ENCODE results near the gene CYP4Z1.
"Not testable (repeated sequence)": the region's sequence is repeated elsewhere in the genome, so short reads cannot be mapped to it uniquely, and the experiment has no call there.

Gene CYP4Z1

DNA sequence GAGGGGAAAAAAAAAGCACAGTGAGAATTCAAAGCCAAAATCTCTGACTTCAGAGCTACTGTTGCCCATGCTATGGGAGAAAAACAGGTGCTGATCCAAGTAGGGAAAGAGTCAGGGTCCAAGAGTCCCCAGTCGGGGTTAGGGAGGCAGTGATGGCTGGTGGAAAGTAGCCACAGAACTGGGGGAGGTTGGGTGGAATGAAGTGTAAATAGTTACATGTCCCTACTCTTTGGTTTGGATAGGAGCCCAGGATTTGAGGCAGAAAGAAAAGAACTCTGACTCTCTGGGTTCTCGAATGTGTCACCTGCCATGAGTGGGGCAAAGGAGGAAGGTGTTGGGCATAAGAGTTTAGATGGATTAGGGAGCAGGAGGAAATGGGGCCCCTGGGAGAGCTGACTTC lies 61.8 kb downstream of the CYP4Z1 start:
- not testable (repeated sequence) for FAIRE-seq

DNA sequence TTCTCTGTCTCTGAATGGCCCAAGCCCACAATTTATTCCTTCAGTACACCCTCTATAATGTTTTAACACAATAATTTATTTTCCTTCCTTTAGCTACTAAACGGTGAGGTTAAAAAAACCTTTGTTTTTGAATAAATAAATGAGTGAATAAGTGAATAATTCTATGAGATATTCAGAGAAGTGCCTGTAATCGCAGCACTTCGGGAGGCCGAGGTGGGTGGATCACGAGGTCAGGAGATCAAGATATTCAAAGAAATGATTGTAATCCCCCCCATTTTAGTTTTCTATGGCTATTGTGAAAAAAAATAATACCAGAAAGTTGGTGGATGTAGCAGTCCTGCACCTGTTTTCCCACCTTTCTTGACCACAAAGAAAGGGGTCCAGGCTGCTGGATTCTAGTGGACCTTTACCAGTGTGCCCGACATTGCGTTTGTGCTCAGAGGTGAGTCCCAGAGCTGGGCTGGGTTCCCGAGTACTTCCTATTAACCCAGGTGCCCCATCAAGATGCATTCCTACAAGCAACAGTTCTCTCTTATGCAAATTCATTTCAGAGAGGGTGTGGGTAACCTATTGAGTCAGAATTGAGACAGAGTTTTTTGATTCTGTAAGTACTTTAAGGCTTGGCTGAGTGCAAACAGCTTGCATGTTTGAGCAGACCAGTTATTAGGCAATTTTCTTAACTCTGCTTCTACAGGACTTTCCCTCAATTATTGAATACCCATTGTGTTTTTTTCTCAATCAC lies 62.6 kb downstream of the CYP4Z1 start:
- not testable (repeated sequence) for FAIRE-seq

DNA sequence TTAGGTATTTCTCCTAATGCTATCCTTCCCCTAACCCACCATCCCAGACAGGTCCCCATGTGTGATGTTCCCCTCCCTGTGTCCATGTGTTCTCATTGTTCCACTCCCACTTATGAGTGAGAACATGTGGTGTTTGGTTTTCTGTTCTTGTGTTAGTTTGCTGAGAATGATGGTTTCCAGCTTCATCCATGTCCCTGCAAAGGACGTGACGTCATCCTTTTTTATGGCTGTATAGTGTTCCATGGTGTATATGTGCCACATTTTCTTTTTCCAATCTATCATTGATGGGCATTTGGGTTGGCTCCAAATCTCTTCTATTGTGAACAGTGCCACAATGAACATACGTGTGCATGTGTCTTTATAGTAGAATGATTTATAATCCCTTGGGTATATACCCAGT lies 65.6 kb downstream of the CYP4Z1 start:
- not testable (repeated sequence) for FAIRE-seq

DNA sequence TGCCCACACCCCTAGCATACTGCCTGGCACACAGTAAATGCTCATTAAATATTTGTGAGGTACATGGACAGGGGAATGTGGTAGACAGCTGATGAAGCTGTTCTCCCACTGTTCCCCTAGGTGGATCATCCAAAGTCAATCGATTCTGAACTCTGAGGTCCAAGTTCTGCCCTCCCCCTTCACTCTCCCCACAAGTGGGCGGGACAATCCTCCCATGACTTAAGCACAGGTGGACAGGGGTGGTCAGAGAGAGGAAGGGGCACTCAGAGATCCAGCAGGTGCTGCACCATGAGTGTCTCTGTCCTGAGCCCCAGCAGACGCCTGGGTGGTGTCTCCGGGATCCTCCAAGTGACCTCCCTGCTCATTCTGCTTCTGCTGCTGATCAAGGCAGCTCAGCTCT lies 70.2 kb downstream of the CYP4Z1 start, which contains the start of gene CYP4A22:
CYP4A22 (plus strand) TSS at position 244 of the 400 bp plus-strand sequence; CDS start at position 289, 45 bp downstream.
- no peak for FAIRE-seq

DNA sequence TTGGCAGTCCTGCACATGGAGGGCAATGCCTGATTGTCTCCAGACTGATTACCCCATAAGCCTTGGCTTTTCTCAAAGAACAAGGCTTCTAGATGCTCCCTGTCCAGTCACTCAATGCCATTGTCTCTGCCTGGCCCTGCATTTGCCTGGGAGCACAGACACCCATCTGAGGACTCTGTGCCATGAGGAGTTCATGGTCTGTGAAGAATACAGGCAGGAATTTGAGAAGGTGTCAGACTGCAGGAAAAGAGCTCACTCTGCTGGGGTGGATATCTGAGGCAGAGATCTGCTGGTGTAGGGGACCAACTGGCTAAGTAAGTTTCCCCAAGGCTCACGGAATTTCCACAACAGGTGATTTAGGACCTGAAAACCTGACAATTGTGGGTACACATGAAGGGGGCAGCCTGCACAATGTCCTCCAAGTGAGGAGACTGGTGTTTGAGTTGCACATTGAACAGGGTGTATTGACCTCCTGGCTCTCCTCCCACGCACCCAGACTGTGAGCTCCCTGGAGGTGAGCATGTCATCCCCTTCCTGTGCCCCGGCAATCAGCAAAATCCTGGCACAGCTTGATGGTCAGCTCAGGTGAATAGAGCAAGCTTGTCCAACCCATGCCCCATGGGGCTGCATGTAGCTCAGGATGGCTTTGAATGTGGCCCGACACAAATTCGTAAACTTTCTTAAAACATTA lies 71.0 kb downstream of the CYP4Z1 start:
- FAIRE-seq = no peak

DNA sequence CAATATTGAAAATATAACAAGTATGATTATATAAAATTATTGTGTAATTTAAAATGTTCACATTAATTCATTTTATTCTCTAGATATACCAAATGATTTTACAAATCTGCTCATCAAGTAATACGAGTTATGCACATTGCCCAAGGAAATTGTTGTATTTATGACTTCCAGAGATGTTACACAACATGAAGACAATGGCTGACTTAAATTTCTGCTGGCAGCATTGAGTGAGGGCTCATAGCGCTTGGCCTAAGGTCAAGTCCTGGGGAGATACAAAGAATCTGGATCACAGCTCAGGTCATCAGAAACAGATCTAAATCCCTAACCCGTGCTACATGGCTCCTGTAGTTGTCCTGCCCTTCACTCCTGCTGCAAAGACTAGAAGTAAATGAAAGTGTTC lies 73.3 kb downstream of the CYP4Z1 start:
- not testable (repeated sequence) for FAIRE-seq

DNA sequence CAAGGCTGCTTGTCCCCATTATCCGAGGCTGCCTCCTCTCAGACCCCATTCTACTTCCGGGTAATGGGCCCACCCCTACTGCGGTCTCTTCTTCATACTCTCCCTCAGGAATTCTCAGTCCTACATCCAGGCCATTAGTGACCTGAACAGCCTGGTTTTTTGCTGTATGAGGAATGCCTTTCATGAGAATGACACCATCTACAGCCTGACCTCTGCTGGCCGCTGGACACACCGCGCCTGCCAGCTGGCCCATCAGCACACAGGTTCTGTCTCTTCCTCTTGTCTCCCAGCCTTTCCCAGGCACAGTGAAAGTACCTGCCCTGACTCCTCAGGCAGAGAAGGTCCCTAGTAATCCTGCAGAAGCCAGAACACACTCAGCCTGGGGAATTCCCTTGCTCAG lies 76.6 kb downstream of the CYP4Z1 start:
- not testable (repeated sequence) for FAIRE-seq

DNA sequence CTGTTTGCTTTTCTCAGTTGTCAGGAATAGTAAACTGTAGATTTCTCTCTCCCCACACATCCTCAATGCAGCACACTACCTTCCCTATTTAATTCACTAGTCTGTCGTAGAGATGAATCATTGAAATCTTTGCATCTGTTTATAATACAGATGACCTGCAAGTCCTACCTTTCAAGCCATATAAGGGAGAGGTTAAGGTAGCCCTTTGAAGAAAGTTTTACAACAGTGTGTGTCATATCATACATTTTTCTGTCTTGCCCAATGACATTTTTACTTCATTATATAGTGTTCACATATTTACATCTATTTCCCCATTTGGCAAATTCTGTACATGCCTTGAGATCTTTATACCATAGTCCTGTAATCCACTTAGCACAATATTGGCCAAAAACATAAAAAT lies 79.5 kb downstream of the CYP4Z1 start:
- not testable (repeated sequence) for FAIRE-seq

DNA sequence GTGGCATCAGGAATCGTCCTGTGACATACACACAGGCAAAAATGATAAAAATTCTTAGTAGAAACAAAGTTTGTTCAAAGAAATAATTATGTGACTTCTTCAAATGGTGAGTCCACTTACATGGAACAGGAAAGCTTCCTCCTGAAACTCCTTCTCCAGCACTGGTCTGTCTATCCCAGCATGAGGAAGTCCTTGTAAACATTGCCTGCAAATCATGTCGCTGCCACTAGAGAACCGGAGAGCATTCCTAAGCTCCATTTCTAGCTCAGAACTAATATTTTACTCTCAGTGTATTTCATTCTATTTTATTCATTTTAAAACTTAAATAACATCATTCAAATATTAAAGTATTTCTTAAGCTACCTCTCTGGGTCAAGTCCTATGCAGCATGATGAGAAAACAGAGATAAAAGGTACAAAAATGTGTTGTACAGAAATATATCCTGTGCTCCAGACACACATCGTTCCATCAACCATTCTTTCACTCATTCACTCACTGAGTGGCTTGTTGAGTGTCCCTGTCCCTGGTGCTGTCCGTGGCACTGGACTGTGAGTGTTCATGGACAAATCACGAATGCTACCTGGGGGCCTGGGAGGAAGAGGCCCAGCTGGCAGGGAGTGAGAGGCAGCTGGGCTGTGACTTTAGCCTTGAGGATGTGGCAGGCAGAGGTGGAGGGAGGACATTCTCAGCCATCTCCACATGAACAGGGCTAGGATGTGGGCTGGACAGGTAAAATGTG lies 80.2 kb downstream of the CYP4Z1 start:
- FAIRE-seq = no peak

DNA sequence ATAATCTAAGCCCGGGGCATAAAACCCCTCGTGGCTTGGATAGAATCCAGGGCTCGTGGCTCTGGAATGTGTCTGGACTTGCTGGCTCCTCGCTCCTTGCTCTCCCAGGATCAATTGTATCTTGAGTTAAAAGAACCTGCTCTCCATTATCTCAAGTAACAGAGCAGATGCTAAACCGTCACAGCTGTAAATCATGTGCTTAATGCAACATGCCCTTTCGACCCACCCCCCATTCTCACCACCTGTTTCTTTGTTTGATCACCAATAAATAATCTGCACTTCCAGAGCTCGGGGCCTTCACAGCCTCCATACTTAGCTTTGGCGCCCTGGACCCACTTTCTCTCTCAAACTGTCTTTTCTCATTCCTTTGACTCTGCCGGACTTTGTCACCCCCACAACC lies 82.1 kb downstream of the CYP4Z1 start:
- not testable (repeated sequence) for FAIRE-seq

DNA sequence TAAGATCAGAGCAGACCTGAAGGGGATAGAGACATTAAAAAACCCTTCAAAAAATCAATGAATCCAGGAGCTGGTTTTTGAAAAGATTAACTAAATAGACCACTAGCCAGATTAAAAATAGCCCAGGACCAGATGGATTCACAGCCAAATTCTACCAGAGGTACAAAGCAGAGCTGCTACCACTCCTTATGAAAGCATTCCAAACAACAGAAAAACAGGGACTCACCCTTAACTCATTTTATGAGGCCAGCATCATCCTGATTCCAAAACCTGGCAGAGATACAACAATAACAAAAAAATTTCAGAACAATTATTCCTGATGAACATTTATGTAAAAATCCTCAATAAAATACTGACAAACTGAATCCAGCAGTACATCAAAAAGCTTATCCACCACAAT lies 89.4 kb downstream of the CYP4Z1 start:
- FAIRE-seq = not testable (repeated sequence)

DNA sequence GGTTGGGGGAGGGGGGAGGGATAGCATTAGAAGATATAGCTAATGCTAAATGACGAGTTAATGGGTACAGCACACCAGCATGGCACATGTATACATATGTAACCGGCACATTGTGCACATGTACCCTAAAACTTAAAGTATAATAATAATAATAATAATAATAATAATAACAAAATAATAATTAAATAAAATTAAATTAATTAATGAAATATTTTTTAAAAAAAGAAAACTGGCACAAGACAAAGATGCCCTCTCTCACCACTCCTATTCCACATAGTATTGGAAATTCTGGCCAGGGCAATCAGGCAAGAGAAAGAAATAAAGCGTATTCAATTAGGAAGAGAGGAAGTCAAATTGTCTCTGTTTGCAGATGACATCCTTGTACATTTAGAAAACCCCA lies 90.9 kb downstream of the CYP4Z1 start:
- FAIRE-seq = not testable (repeated sequence)

DNA sequence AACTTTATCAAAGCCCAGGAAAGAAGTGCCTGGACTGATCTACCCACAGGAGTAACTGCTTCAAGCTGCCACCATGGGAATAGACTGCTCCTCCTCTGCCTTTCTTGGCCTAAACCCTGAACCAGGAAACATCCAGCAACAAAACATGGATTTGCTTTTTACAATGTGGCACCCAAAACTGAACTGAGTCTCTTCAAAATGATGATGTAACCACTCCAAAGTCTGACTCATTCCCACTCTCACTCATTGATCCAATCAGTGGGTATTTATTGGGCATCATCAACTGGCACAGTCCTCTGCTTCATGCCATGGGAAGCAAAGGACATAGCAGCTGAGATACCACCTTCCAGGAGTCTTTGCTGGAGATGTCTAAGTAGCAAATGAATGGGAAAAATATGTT lies 93.7 kb downstream of the CYP4Z1 start:
- FAIRE-seq = no peak

DNA sequence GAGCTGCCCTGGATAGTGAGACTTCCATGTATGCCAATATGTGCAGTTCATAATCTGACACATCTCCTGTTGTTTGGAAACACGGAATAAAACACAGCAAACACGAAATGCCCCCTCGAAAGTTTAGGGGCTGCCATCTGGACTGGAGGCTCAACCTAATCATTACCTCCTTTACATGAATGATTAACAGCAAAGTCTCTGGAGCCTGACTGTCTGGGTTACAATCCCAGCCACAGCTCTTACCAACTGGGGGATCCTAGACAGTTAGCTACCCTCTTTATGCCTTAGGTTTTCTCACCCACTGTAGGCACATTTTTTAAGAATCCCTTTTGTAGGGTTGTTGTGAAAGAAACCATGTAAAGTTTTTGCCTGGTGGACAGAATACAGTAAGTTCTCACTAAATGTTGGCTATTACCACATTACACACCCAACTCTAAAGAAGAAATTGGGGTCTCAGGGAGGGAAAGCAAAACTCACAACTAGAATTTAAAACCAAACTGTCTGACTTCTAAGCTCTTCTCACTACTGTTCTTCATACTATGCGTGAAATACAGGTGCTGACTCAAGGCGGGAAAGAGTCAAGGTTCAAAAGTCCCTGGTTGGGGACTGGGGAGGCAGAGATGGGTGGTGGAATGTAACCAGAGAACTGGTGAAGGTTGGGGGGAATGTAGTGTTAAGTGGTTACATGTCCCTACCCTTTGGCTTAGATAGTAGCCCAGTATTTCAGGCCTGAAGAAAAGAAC lies 94.4 kb downstream of the CYP4Z1 start:
- no peak for FAIRE-seq

DNA sequence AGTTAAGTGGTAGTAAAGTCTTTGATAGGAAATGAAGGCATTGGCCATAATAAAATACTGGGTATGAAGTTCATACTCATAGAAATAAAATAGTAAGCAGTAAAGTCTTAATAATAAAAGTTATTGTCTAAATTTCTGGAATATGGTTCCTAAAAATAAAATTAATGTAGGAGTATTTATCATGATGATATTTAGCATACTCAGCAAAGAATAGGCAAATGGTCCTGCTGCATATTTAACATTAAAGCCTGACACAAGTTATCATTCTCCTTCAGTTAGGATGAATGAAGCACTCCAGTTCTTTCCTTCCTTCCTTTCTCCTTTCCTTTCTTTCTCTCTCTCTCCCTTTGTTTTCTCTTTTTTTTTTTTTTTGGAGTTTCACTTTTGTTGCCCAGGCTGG lies 97.5 kb downstream of the CYP4Z1 start:
- FAIRE-seq = no peak

Data from A204.1 (cell line).